NCI-H510A (cell line): Measurements from ENCODE around the gene MKRN1.
"Not testable (repeated sequence)": the region's sequence is repeated elsewhere in the genome, so short reads cannot be mapped to it uniquely, and the experiment has no call there.

Source experiments
- DNase-seq: peaks from one replicate; lab custom pipeline; 2025; lab: John Stamatoyannopoulos, UW

Gene MKRN1

DNA sequence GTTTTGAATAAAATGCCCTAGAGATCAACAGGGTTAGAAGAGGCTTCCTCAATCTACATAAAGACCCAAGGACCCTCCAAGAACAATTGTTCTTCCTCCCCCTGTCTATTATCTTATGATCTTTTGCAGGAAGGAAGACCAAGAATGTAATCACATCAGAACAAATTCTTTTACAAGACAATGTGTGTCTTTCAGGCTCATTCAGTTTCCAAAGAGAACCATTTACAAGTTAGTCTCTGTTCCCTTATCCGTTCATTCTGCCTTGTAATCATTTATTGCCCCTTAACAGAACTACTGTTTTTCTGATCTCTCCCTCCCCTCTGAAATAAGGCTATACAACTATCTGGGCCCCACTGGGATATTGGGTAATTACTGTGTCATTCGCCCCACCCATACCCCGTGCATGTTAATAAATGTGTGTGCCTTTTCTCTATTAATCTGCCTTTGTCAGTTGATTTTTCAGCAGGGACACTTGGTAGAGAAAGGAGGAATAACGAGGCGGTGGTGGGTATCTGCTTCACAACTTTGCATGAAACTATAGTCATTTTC lies 5.7 kb upstream of the MKRN1 start:
- DNase-seq: no peak

DNA sequence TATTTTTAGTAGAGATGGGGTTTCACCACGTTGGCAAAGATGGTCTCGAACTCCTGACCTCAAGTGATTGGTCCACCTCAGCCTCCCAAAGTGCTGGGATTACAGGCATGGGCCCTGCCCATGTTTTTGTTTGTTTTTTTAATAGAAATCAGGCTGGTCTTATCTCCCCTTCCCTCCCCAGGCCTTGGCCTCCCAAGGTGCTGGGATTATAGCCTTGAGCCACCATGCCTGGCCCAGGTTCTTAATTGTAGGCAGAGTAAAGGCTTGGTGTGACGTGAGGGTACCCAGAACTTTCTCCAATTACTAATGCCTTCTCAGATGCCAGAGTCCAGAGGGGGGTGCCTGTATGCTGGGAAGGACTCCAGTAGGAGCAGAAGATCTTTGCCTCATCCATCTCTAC lies 5.2 kb upstream of the MKRN1 start:
- no peak for DNase-seq

DNA sequence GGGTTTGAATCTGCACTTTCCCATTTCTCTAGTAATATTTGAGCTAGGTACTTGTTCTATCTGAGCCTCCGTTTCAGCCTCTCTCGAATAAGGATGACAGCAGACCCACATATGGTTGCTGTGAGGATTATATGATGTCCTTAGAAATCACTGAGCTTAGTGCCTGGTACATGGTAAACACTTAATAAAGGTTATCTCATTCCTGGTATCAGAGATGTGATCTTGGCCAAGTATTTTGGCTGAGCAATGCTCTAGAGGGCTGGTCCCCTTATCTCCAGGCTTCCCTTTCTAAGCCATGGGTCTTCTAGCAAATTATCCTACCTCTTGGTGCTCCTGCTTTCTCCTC lies 407 bp upstream of the MKRN1 start:
- no peak for DNase-seq

DNA sequence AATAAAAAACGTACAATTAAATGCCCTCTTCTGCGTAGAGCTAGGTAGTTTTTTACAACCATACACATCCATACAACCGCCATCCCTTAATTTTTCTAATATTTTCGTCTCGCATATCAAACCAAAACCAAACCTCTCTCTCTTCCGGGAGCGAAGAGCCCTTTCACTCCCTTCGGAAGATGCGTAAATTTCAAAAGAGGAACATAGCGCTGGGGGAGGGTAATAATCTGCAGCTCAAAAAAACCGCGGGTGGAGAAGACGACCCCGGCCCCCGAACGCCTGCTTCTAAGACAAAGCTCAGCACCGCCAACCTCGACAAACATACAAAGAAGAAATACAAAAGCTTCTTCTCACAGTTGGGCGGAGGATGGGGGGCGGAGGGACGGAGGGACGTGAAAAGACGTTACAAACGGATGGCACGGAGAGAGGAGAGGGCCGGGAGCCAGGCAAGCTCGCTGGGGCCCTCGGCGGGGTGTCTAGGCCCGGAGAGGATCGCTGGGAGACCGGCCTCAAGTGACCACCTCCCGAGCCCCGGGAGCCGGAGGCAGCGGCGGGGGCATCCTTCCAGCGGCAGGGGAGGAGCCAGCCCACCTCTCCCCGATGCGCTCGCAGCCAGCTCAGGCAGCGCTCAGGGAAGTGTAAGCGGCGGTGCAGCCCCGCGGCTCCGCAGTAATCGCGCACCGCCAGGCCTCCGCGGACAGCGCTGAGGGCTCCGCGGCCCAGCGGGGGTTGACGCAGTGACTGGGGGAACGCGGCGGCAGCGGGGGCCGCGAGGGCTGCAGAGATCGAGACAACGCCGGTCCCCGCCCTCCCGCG lies 851 bp downstream of the MKRN1 start:
- DNase-seq: no peak

DNA sequence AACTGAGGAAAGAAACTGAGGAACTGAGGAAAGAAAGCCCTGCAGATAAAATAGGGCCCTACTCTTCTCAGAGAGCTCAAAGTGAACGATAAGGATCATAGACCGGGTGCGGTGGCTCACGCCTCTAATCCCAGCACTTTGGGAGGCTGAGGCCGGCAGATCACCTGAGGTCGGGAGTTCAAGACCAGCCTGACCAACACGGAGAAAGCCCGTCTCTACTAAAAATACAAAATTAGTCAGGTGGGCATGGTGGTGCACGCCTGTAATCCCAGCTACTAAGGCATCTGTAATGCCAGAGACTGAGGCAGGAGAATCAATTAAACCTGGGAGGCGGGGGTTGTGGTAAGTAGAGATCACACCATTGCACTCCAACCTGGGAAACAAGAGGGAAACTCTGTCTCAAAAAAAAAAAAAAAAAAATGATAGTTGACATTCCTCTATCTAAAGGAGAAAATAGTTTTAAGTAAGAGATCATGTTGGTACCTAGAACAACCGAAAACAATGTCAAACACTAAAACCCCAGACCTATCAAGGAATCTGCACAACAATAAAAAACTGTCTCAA lies 2.5 kb downstream of the MKRN1 start:
- no peak for DNase-seq

DNA sequence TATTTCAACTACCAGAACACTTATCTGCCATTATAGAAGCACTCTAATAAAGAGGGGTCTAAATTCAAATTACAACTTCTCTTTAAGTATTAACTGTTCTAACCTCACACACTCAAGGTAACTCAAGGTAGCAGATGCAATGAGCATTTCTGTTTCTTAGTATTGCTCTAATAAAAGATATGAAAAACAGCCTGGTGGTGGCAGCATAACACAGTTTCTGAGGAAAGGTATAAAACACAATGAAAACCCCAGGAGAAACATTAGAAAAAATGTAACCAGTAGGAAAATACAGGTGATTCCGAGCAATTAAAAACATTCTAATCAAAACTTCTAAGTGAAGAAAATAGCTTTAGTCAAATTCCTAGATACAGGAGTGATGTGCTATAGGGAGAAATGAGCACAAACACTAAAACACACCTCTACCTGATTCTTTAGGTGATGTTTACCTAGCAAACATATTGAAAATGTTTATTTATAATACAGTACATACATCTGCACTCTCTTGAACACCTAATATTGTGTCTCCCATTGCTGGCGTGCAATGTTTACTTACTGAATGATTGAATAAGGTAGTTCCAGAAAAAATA lies 3.5 kb downstream of the MKRN1 start:
- DNase-seq: peak; percentile 26

DNA sequence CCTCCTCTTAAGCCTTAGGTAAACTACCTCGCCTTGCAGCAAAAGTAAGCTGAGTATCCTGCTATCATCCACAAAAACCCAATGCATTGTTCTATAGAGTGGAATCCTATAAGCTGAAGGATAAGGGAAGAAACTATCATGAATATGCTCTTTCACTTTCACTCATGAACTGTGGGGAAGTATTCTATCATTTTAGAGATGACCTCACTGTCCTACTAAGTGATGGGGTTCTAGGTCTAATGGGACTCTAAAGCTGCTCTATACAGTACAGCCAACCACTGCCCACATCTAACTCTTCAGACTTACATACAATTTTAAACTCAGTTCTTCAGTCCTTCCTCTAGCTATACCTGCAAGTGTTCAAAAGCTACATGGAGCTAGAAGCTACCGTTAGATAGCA lies 16.2 kb downstream of the MKRN1 start:
- DNase-seq: no peak

DNA sequence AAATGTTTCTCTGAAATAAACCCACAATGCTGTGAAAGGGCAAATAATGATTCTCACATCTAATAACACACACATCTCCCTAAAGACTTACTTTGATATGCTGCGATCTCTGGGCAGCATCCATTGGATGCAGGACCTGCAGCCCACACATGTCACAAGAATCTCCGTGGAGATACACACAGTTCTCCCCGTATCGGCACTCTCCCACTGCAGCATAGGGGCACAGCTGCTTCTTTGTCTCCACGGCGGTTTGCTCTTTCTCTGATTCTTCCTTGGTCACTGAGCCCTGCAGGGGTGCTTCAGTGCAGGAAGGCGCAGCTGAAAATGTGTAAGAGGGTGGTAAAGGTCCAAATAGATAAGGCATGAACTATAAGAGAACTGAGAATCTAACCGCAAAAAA lies 20.4 kb downstream of the MKRN1 start:
- DNase-seq: no peak

DNA sequence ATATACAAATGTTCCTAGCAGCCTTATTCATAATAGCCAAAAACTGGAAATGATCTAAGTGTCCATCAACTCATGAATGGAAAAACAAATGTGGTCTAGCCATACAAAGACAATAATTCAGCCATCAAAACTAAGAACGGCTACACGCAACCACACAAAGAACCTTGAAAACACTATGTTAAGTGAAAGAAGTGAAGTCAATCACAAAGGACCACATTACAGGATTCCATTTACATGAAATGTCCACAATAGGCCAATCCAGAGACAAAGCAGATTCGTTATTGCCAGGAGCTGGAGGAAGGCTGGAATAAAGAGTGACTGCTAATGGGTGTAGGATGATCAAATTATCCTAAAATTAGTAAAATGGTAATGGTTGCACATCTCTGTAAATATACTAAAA lies 21.1 kb downstream of the MKRN1 start:
- DNase-seq: no peak

DNA sequence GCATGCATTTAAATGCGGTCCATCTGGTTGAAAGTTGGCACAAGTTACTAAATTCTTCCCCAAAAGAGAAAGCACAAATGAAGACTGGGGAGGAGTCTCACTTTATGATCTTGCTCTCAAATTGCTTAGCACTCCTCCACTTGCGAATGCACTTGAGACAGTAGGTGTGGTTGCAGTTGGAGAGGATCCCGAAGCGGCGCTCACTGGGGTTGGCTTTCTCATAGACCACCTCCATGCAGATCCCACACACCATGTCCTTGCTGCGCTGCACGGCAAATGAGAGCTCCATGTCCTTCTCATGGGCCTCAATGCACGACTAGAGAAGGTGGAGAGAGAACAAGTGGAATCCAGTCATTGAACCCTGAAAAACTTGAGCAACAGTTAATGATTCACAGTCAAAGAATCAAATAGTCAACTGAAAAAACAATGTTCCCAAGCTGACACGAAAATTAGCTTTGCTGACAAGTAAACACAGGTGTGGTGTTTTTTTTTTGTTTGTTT lies 22.7 kb downstream of the MKRN1 start:
- DNase-seq: no peak

DNA sequence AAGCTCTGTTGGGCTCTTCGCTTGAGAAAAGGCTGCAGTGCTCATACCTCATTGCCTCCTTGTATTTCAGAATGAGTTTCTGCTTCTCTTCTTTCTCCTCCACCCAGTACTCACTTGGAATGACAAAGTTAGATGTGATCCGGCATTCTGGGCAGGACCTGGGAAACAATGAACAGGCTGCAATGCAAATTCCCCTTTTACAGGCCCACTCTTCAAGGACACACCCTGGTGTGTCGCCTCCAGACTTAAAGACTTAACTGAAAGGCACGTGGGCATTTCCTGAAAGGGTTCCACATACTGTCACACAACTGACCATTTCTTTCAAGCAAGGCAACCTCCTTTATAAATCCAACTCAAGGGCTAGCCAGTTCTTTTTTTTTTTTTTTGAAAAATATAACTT lies 23.6 kb downstream of the MKRN1 start:
- DNase-seq: no peak

DNA sequence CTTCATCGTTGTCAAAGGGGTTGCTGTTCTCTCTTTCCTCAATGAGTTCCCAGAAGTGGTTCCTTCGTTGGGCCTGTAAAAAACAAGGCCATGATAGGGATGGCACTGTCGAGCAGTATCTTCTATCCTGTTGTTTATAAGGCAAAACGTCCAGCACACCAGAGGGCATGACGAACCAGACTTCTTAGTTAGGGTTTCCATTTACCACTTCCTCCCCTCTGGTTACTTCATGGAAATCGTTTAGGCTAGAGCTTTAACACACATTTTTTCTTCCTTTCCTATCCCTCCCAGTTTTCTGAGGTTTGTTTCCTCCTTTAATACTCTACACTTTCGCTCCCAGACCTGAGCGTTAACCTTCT lies 24.7 kb downstream of the MKRN1 start:
- DNase-seq: no peak

DNA sequence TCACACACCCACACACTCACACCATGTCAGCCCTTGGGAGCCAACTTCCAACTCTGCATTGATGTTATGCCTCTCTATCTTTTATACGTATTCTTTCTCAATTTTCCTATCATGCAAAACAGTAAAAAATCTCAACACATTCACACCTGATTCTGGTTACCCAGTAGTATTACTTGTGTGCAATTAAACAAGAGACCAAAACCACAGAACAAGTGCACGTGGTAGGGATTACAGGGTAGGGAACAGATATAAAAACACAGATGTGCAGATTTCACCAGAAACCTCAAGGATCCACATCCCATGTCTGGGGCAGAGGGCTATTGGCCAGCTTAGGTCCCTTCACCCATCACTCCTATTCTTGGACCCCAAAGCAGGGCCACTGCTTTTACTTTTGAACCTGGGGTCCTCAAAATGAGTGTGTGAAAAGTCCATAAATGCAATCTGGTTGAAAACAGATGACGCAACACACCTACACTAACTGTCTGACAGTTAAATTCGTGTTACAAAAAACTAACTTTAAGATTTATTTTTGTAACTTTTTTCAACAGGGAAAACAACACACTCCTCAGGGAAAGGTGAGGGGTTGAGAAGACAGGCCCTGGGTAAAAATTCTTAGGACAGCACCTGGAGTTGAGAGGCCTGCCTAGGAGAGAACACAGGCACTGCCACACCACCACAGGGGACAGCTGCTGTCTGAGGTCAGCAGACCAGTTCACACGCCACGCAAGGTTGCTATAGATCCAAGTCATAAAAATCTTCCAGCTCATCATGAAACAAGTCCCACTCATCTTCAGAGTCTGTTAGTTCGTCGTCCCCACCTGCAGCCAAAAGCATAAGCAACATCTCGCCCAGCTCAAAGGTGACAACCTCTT lies 25.3 kb downstream of the MKRN1 start:
- DNase-seq: not testable (repeated sequence)

DNA sequence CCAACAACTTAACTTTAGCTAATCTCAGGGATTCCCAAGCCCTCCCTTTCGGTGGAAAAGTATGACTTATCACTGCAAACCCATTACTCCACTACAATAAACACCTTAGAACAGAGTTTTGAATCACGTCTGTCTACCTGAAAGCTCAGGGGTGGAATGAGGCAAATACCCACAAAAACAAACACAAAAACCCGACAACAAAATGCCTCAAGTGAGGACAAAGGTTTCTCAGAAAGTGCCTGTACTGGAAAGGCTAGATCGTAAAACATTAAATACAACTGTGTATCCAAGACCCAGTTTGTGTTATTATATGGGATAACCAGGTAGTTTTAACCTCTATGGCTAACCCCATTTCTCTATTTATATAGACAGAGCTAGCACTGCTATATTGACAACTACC lies 26.0 kb downstream of the MKRN1 start:
- no peak for DNase-seq

DNA sequence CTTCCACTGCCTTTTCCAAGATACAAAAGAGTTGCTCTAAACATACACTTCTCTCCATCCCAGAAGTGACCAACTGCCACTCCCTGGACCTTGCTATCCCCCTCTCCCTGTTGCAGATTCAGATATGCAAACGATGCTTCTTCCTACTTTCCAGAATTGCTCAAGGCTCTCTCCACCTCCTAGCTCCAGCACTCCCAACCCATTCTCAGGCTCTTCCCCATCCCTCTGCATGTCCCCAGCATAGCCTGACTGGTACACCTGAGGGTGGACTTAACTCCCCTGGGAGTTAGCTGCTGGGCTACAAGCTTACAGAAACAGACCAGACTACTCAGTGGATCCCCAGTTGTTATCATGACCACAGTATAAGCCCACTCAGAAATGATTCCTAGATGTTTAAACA lies 27.6 kb downstream of the MKRN1 start:
- DNase-seq: no peak

DNA sequence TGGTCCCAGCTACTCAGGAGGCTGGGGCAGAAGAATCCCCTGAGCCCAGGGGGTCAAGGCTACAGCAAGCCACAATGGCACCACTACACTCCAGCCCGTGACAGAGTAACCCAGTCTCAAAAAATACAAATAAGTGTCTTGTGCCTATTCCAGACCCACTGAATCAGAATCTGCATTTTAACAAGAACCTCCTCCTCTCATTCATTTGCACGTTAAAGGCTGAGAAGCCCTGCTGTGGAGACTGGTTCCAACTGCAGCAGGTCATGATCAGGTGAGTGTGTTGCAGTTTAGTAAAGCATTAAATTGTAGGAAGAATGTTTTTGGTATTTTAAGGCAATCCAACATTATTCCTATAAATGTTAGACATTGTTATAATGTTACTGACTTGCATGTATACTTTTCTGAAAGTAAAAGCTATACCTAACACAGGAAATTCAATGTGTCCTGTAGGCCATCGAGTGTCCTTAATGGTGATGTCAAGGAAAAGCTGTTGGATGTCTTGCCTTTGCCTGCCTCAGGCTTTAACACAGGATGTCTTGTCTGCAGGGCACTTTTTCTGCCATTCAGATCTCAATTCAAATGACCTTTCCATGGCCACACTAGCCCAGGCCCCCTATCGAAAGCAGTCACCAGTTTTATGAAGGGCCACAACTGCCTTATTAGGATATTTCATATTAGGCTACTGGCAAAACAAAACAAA lies 30.4 kb downstream of the MKRN1 start:
- DNase-seq: no peak

DNA sequence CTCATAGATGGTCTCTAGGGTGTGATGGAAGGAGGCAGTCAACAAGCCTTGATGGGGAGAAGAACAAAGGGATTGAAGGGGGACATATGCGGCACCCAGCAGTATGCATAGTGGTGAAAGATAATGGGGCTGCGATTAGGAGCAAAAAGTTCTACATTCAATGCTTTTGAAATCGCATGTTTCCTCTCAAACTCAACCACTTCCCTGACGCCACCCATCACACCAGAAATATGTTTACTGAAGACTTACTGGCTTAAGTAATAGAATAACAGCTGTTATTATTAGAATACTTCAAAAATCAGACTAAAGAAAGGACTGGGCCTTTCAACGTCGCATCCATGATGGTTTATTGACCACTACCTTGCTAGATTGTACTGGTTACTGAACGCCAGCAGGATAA lies 31.5 kb downstream of the MKRN1 start:
- no peak for DNase-seq

DNA sequence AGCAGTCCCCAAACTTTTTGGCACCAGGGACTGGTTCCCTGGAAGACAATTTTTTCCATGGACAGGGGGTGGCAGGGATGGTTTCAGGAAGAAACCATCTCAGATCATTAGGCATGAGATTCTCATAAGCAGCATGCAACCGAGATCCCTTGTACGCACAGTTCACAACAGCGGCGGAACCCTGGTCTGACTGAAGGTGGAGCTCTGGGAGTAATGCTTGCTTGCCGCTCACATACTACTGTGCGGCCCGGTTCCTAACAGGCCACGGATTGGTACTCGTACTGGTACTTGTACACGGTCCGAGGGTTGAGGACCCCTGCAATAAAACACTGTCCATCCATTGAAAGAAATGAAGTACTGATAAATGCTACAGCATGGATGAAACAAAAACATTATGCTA lies 32.8 kb downstream of the MKRN1 start:
- DNase-seq: no peak

DNA sequence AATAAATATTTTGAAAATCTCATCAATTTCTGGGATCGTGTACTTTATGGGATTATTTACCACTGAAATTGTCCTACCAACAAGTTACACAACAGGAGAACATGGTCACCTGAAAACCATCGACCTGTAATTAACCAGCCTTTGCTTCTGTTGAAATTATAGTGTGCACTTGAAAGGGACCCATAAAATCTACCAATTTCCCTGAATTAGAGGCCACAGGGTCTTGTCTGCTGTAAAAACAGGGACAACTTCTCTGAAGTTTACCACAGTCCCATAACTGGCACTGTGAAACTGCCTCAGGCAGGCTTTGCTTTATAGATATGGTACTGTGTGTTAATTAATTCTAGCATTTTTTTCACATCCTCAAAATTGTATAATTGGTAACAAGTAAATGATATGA lies 37.8 kb downstream of the MKRN1 start:
- no peak for DNase-seq

DNA sequence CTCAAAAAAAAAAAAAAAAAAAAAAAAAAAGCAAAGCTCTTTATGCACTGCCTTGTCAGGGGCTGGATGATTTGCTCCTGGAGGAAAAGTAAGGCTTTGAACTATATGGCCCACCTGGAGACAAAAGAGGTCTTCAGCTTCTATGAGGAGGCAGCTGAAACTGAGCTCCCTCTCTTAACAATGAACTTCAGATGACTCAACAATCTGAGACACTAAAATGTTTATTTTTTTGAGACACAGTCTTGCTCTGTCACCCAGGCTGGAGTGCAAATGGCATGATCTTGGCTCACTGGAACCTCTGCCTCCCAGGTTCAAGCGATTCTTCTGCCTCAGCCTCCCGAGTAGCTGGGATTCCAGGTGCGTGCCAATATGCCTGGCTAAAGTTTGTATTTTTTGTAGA lies 38.7 kb downstream of the MKRN1 start:
- no peak for DNase-seq

DNA sequence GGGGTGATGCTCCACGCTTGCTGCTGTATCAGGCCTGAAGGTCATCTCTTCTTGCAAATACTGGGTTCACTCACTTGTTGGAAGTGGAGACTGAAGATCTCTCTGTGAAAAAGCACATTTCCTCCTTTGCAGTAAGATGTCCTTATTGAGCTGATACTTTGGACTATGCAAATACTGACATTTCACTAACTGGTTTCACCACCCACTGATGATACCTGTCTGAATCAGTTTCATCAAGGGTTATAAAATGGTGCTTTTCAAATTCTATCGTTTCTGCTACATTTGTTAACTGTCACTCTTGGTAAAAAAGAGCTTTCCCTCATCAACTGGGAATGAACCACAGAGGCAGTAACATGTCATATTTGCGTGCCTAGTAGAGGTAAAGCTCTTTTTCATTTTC lies 39.9 kb downstream of the MKRN1 start:
- DNase-seq: no peak
